Measurements from ENCODE around the gene VWA2.

GRCh38 chr10:114279901-114280644, 41.0 kb downstream of the VWA2 start:
- TF ChIP-seq, protein P1, sequence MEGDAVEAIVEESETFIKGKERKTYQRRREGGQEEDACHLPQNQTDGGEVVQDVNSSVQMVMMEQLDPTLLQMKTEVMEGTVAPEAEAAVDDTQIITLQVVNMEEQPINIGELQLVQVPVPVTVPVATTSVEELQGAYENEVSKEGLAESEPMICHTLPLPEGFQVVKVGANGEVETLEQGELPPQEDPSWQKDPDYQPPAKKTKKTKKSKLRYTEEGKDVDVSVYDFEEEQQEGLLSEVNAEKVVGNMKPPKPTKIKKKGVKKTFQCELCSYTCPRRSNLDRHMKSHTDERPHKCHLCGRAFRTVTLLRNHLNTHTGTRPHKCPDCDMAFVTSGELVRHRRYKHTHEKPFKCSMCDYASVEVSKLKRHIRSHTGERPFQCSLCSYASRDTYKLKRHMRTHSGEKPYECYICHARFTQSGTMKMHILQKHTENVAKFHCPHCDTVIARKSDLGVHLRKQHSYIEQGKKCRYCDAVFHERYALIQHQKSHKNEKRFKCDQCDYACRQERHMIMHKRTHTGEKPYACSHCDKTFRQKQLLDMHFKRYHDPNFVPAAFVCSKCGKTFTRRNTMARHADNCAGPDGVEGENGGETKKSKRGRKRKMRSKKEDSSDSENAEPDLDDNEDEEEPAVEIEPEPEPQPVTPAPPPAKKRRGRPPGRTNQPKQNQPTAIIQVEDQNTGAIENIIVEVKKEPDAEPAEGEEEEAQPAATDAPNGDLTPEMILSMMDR (IDR thresholded peaks at IDR 0.05; ENCODE audit: extremely low read depth in 1 of 2, insufficient read depth in 1 of 2, low read depth in 1 of 2, low read length in 2 of 2): no peak
- TF ChIP-seq POLR2AphosphoS5 (IDR thresholded peaks at IDR 0.05; ENCODE audit: insufficient read depth, low read depth, low read length) (no peak), POLR2A (IDR thresholded peaks at IDR 0.05; ENCODE audit: low read depth, low read length) (no peak), EZH2 (IDR thresholded peaks at IDR 0.05; ENCODE audit: borderline replicate concordance, low read depth, low read length, severe bottlenecking) (no peak), JUN (IDR thresholded peaks at IDR 0.05; ENCODE audit: borderline replicate concordance, insufficient read depth, insufficient read length, low read depth) (no peak), MYC (IDR thresholded peaks at IDR 0.05; ENCODE audit: low read depth, low read length) (no peak), MAX (IDR thresholded peaks at IDR 0.05; ENCODE audit: insufficient read depth, insufficient read length) (no peak), GATA2 (IDR thresholded peaks at IDR 0.05; ENCODE audit: insufficient read depth, insufficient read length, low read depth, low read length) (no peak), FOS (IDR thresholded peaks at IDR 0.05; ENCODE audit: borderline replicate concordance, insufficient read depth, low read length) (no peak)
